ENCODE results near the gene DLGAP1. TPM values are rescaled to one million over a fixed set of nuclear protein-coding genes. Genes with fewer than 3 reads are reported as not detected.
A peak's percentile ranks its signal among the peaks of the same experiment; 100 is the strongest.

The DLGAP1 gene
- total RNA-seq, 6 experiments from 2014 or later, result 0.09 to 0.31 (median 0.18) TPM; not detected in 2

DNA sequence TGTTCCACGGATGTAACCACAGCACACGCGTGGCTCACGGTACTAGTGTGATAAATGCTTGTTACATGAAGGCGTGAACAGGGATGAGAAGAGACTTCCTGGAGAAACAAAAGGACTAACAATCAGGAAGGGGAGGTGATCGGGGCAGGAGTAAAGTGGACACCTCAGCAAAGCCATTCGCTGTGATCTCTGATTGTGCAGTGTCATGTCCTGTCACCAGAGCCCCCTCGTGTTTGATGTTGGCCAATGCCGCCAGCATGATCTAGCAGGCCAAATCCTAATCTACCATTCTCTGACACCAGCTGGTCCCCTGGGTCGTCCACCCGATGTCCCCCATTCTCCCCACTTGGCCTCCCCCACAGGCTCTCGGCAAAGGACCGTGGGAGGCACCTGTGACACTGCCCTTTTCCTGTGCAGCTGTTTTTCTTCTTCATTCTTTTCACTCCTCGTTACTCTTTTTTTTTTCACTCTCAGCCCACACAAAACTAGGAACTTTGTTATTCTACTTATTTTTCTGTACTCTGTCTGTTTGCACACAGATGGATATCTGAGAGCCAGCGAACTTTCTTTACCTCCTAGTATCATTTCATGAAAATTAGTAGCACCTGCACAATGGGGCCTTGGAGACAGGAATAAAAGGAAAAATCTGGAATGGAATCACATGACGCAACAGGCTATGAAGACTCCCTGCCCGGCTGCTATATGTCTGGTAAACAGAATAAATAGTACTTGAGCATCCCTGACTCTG is 858.3 kb downstream of the DLGAP1 start:
- DNase-seq (peak; percentile 59 to 67 (median 65)), ATAC-seq (peak; percentile 20 to 42 (median 26))
- Histone ChIP-seq H3K4me3 (no peak overlapping the region), H3K9me3 (no peaks in the 10 kb centered on the region), H3K36me3 (no peaks in the 10 kb centered on the region), H3K27me3 (no peaks in the 10 kb centered on the region), H3K27ac (peak overlapping the region; percentile 95 to 98 (median 96)), H3K4me1 (peaks cover 0 to 40% (median 19%) of the 10 kb centered on the region in 4 donors)
- TF ChIP-seq POLR2A (IDR thresholded peaks at IDR 0.05), result no peak
- TF ChIP-seq, protein P1, sequence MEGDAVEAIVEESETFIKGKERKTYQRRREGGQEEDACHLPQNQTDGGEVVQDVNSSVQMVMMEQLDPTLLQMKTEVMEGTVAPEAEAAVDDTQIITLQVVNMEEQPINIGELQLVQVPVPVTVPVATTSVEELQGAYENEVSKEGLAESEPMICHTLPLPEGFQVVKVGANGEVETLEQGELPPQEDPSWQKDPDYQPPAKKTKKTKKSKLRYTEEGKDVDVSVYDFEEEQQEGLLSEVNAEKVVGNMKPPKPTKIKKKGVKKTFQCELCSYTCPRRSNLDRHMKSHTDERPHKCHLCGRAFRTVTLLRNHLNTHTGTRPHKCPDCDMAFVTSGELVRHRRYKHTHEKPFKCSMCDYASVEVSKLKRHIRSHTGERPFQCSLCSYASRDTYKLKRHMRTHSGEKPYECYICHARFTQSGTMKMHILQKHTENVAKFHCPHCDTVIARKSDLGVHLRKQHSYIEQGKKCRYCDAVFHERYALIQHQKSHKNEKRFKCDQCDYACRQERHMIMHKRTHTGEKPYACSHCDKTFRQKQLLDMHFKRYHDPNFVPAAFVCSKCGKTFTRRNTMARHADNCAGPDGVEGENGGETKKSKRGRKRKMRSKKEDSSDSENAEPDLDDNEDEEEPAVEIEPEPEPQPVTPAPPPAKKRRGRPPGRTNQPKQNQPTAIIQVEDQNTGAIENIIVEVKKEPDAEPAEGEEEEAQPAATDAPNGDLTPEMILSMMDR (IDR thresholded peaks at IDR 0.05), result peak in 1 of 4 donors; percentile 15
- intact Hi-C loops (cut with DNase I), result loop anchor here (10.0 kb wide), 1 partner anchor 142 kb away; the partner anchor contains the start of gene TGIF1 (in 2 of the 2)
- WGBS (ENCODE audit: insufficient coverage, low coverage, low lambda C conversion rate, missing lambda C conversion rate), result 24% methylated on average over 13 of the region's 17 CpGs

DNA sequence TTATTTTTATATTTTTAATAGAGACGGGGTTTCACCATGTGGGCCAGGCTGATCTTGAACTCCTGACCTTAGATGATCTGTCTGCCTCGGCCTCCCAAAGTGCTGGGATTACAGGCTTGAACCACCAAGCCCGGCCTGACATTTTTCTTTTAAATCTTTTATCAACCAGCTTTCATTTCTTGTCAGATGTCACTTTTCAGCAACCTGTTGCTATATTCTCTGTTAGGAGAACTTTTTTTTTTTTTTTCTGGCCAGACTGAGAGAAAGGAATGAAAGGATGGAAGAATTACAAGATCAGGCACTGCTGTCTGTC is 858.8 kb downstream of the DLGAP1 start:
- ATAC-seq, result no peak
- Histone ChIP-seq H3K27ac (peak overlapping the region; percentile 95 to 98 (median 96)), H3K4me1 (peaks cover 0 to 40% (median 19%) of the 10 kb centered on the region in 4 donors), H3K36me3 (no peaks in the 10 kb centered on the region), H3K9me3 (no peaks in the 10 kb centered on the region), H3K4me3 (peak overlapping the region in 1 of 3 donors; percentile 11), H3K27me3 (no peaks in the 10 kb centered on the region)
- intact Hi-C loops (cut with DNase I), result loop anchor here (10.0 kb wide), 1 partner anchor 141 kb away; the partner anchor contains the start of gene TGIF1 (in 2 of the 2)
- WGBS (ENCODE audit: insufficient coverage, low coverage, low lambda C conversion rate, missing lambda C conversion rate), result 25% methylated on average over 3 of the region's 3 CpGs
- no peak for DNase-seq
- TF ChIP-seq, protein P1 (IDR thresholded peaks at IDR 0.05), result no peak
- no peak for TF ChIP-seq POLR2A (IDR thresholded peaks at IDR 0.05)

DNA sequence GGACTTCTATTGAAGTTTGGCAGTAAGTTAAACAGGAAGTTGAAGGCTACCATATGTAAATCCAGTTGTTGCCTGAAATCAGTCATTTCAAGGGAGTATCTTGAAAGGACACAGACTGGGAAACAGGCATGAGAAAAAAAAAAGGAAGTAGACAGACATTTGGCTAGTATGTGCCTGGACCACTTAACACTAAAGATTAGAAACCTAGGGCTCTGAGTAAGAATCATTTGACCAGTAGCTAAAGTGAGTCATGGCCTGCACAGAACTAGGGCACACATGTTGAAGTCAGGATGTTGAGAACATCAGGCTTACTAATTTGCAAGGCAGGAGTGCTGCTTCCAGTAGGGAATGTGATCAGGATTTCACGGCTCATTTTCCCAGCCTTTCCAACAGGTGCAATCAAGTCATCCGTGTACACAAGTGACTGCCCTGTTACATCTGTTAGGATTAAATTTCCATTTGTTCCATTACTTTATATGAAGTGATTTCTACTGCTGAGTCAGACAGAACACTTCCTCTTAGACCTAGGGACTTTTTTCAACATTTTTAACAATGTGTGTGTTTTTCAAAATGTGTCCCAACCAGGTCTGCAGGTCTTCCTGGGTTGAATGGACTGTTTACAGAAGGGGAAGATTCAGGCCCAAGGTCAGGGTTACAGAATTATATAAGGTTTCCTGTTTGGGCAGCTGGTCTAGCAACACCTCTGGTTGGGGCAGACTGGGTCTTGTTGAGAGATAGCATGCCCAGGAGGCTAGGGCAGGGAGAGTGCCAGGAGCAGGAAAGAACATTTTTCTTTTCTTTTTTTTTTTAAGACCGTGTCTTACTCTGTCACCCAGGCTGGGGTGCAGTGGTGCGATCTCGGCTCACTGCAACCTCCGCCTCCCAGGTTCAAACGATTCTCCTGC is 859.5 kb downstream of the DLGAP1 start:
- peaks cover 0 to 40% (median 19%) of the 10 kb centered on the region in 4 donors for H3K4me1 ChIP-seq
- intact Hi-C loops (cut with DNase I), result loop anchor here (10.0 kb wide), 1 partner anchor 141 kb away; the partner anchor contains the start of gene TGIF1 (in 2 of the 2)
- WGBS (ENCODE audit: insufficient coverage, low coverage, low lambda C conversion rate, missing lambda C conversion rate), result 20% methylated on average over 7 of the region's 7 CpGs

More for the DNA sequence above, 859.5 kb downstream of the DLGAP1 start:
- no peak for DNase-seq
- Histone ChIP-seq H3K27me3 (no peaks in the 10 kb centered on the region), H3K9me3 (no peaks in the 10 kb centered on the region), H3K4me3 (peak overlapping the region; percentile 7 to 46 (median 40)), H3K27ac (peak overlapping the region; percentile 95 to 98 (median 96)), H3K36me3 (no peaks in the 10 kb centered on the region)
- ATAC-seq, result peak; percentile 47 to 55 (median 50)
- peak; percentile 60 for TF ChIP-seq POLR2A (IDR thresholded peaks at IDR 0.05)
- TF ChIP-seq, protein P1 (IDR thresholded peaks at IDR 0.05), result no peak

Data from right lobe of liver (tissue), 6 donors.